Ovary (tissue), 9 donors: ENCODE measurements around the gene CDC40. TPM values are rescaled to one million over a fixed set of nuclear protein-coding genes. Genes with fewer than 3 reads are reported as not detected.

Experiments
- DNase-seq, 5 donors: peaks; one replicate each; pipeline ENCODE4 v3.0.0-alpha.2; 2019 to 2020
- H3K27ac ChIP-seq, 2 donors: fragments of 200-600 bp; one replicate each; pipeline versions ENCODE4 v1.5.1 to v1.8.0; 2019 to 2022
- H3K27me3 ChIP-seq: fragments of 200-600 bp; one replicate; pipeline ENCODE4 v1.8.0; 2022
- H3K36me3 ChIP-seq: fragments of 200-600 bp; sonication (generic); one replicate; pipeline ENCODE4 v1.5.1; 2019
- H3K4me1 ChIP-seq: one replicate; pipeline ENCODE4 v1.8.1; 2013; ENCODE audit warnings: mild to moderate bottlenecking, moderate library complexity; ENCODE audit not compliant: insufficient read depth
- H3K4me3 ChIP-seq: fragments of 200-600 bp; sonication (generic); one replicate; pipeline ENCODE4 v1.5.1; 2017
- H3K9me3 ChIP-seq, 2 donors: fragments of 200-600 bp in 1 of 2; sonication (generic) in 1 of 2; one replicate each; pipeline versions ENCODE4 v1.5.1 to v1.8.1; 2013 to 2019; ENCODE audit warnings: mild to moderate bottlenecking in 1 of 2, moderate library complexity in 1 of 2
- EP300 ChIP-seq: sonication (generic); formaldehyde crosslinking; IDR thresholded peaks from one replicate; pipeline ENCODE4 v1.6.1; 2017; ENCODE audit warnings: antibody characterized with exemption
- POLR2A ChIP-seq: fragments of 450-650 bp; IDR thresholded peaks from one replicate; pipeline ENCODE4 v1.6.1; 2017; ENCODE audit warnings: antibody characterized with exemption, mild to moderate bottlenecking, moderate library complexity
- WGBS, 3 donors: extraction: QIAGEN DNeasy Blood & Tissue Kit in 1 of 3; methylation state at CpG; one replicate each; pipeline versions ENCODE4 v1.1.5 to v1.1.7; 2013 to 2017; 5-methylcytosine and 5-hydroxymethylcytosine counted together
- intact Hi-C, 4 donors: fragments of 100-400 bp; cut with DNase I; formaldehyde crosslinking; loops; one replicate each; pipeline versions ENCODE4 v1.11.0 to v1.15.1; 2022 to 2023
- polyA plus RNA-seq, 2 donors: library from polyadenylated mRNA; stranded (reverse); fragments of 200-250 nt in 1 of 2; fragments of 350-450 nt in 1 of 2; fragmentation: Illumina TruSeq in 1 of 2; extraction: RNeasy Lipid Tissue Mini Kit (QIAGEN cat#74804) in 1 of 2; gene quantifications; one replicate each; pipeline ENCODE4 v1.2.3, GENCODE V29; 2013 to 2014
- total RNA-seq, 7 donors: library from RNA; depleted of rRNA in 2 of 7; stranded (reverse); fragments of >200 nt in 2 of 7; fragmentation: NEBNext Ultra II Directional in 3 of 7; extraction: Animal tissue kit (Norgen Biotek cat#: 25700) in 3 of 7; gene quantifications; one replicate each; pipeline versions ENCODE4 v1.1.0 to v1.2.4, GENCODE V29; 2016 to 2023
- TF ChIP-seq, protein P1 (sequence below), 3 donors: fragments of 450-650 bp in 2 of 3; fragments of 200-600 bp in 1 of 3; IDR thresholded peaks; one replicate each; pipeline versions ENCODE4 v1.5.1 to v1.8.0; 2016 to 2022; ENCODE audit warnings: antibody characterized with exemption in 3 of 3, mild to moderate bottlenecking in 1 of 3
- donor health status: DM: no; HTN: no; CAD: no; lungs with moderate emphysema.
- donor health status: DM: no; HTN: no; CAD: no.
- donor health status: Bipolar disorder and iron deficiency.
- donor health status: DM: yes; HTN: yes; CAD: no.
- donor health status: DM: no; HTN: no; CAD: no.
- donor health status: DM: yes; HTN: yes; CAD: no.

CDC40 gene
- total and polyA plus RNA-seq, 9 donors: 12.6 to 23.9 (median 19.6) TPM

GRCh38 chr6:110246378-110246777, 66.2 kb downstream of the CDC40 start:
- DNase-seq: no peak
- WGBS, 3 donors: 96 to 99% (median 97%) methylated on average over 3 of the region's 3 CpGs
- intact Hi-C loops: no loop called here
- Histone ChIP-seq H3K4me1 (no peaks in the 10 kb centered on the region), H3K36me3 (no peaks in the 10 kb centered on the region), H3K4me3 (no peak overlapping the region), H3K27me3 (no peaks in the 10 kb centered on the region), H3K9me3 (no peaks in the 10 kb centered on the region), H3K27ac (no peak overlapping the region)
- TF ChIP-seq, protein P1, sequence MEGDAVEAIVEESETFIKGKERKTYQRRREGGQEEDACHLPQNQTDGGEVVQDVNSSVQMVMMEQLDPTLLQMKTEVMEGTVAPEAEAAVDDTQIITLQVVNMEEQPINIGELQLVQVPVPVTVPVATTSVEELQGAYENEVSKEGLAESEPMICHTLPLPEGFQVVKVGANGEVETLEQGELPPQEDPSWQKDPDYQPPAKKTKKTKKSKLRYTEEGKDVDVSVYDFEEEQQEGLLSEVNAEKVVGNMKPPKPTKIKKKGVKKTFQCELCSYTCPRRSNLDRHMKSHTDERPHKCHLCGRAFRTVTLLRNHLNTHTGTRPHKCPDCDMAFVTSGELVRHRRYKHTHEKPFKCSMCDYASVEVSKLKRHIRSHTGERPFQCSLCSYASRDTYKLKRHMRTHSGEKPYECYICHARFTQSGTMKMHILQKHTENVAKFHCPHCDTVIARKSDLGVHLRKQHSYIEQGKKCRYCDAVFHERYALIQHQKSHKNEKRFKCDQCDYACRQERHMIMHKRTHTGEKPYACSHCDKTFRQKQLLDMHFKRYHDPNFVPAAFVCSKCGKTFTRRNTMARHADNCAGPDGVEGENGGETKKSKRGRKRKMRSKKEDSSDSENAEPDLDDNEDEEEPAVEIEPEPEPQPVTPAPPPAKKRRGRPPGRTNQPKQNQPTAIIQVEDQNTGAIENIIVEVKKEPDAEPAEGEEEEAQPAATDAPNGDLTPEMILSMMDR (IDR thresholded peaks at IDR 0.05): no peak
- TF ChIP-seq EP300 (no peak), POLR2A (no peak)

GRCh38 chr6:110246900-110247546, 66.8 kb downstream of the CDC40 start:
- no peaks in the 10 kb centered on the region for H3K9me3 ChIP-seq
- H3K4me1 ChIP-seq: no peaks in the 10 kb centered on the region
- no peaks in the 10 kb centered on the region for H3K27me3 ChIP-seq
- no peak overlapping the region for H3K27ac ChIP-seq
- DNase-seq: no peak
- TF ChIP-seq POLR2A (no peak), EP300 (no peak)
- TF ChIP-seq, protein P1 (IDR thresholded peaks at IDR 0.05): no peak
- WGBS, 3 donors: 92 to 99% (median 98%) methylated on average over 3 of the region's 3 CpGs
- intact Hi-C loops: no loop called here
- H3K36me3 ChIP-seq: no peaks in the 10 kb centered on the region
- H3K4me3 ChIP-seq: no peak overlapping the region

DNA sequence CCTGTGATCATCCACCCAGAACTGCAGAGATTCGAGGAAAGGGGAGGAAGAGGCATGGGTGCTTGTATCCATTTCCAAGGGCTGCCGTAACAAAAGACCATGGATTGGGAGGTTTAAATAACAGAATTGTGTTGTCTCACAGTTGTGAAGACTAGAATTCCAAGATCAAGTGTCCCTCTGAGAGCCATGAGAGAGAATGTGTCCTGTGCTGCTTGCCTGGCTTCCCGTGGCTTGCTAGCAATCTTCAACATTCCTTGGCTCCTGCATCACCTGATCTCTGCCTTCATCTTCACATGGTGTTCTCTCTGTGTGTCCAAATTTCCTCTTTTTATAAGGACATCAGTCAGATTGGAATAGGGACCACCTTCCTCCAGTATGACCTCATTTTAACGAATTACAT, 69.8 kb downstream of the CDC40 start:
- TF ChIP-seq, protein P1 (IDR thresholded peaks at IDR 0.05): no peak
- no peak for TF ChIP-seq POLR2A
- no peak for TF ChIP-seq EP300

DNA sequence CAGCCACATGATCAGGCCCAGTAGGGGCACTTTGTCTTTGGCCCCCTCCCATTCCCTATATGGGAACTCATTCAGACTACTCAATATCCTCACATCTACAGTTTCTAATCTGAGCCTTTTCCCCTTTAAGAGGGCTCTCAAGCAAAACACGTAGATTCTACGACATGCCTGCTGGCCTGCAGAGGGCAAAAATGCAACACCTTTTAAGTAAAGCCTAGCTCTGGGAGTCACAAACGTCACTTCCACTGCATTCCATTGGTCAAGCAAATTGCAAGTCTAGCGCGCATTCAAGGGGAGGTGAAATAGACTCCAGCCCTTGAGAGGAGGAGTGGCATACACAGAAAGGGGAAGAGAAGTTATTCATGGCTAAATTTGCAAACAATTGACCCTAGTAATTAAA, 70.6 kb downstream of the CDC40 start:
- H3K4me3 ChIP-seq: no peak overlapping the region
- TF ChIP-seq, protein P1 (IDR thresholded peaks at IDR 0.05): no peak
- no peak for TF ChIP-seq POLR2A
- no peak for TF ChIP-seq EP300
- intact Hi-C loops: no loop called here
- WGBS, 3 donors: 80 to 86% (median 83%) methylated on average over 5 of the region's 5 CpGs
- no peaks in the 10 kb centered on the region for H3K9me3 ChIP-seq
- no peaks in the 10 kb centered on the region for H3K4me1 ChIP-seq
- H3K27me3 ChIP-seq: no peaks in the 10 kb centered on the region
- no peaks in the 10 kb centered on the region for H3K36me3 ChIP-seq
- no peak for DNase-seq
- no peak overlapping the region for H3K27ac ChIP-seq

More for the DNA sequence above, 69.8 kb downstream of the CDC40 start:
- no peak overlapping the region for H3K27ac ChIP-seq
- DNase-seq: no peak
- H3K4me3 ChIP-seq: no peak overlapping the region
- no peaks in the 10 kb centered on the region for H3K27me3 ChIP-seq
- 79 to 89% (median 86%) methylated on average over 4 of the region's 4 CpGs for WGBS, 3 donors
- no peaks in the 10 kb centered on the region for H3K4me1 ChIP-seq
- H3K36me3 ChIP-seq: no peaks in the 10 kb centered on the region
- intact Hi-C loops: no loop called here
- no peaks in the 10 kb centered on the region for H3K9me3 ChIP-seq
